ENCODE data around the gene CDKN2B-AS1. TPM values are rescaled to one million over a fixed set of nuclear protein-coding genes. Genes with fewer than 3 reads are reported as not detected.

Gene CDKN2B-AS1
- total and polyA plus RNA-seq, 2 experiments from 2014 or later: 0.14 TPM; not detected in 1

- H3K27ac Mint-ChIP-seq: no peak overlapping the region
- H3K36me3 Mint-ChIP-seq (ENCODE audit: low read depth): no peaks in the 10 kb centered on the region
- H3K27me3 ChIP-seq (ENCODE audit: insufficient read depth): no peaks in the 10 kb centered on the region
- no peaks in the 10 kb centered on the region for H3K9me3 Mint-ChIP-seq
- ATAC-seq: no peak
- DNase-seq (ENCODE audit: low spot score): no peak
- no peaks in the 10 kb centered on the region for H4K20me1 ChIP-seq (replicated peaks; ENCODE audit: insufficient read depth)
- H3K4me1 ChIP-seq (ENCODE audit: insufficient read depth): no peaks in the 10 kb centered on the region
- H3K4me2 ChIP-seq: no peak overlapping the region
- no peak overlapping the region for H2AFZ ChIP-seq
- H3K27me3 Mint-ChIP-seq (ENCODE audit: insufficient read depth, low read depth, poor library complexity): no peaks in the 10 kb centered on the region
- no peaks in the 10 kb centered on the region for H3K79me2 ChIP-seq (replicated peaks; ENCODE audit: insufficient read depth)
- H3K27ac ChIP-seq (ENCODE audit: low read depth): no peak overlapping the region
- H3K9me2 ChIP-seq (ENCODE audit: insufficient read depth): no peaks in the 10 kb centered on the region
- H3K36me3 ChIP-seq (ENCODE audit: insufficient read depth): no peaks in the 10 kb centered on the region
- no peak overlapping the region for H3K4me3 Mint-ChIP-seq
- H3F3A ChIP-seq (replicated peaks; ENCODE audit: low read depth): no peaks in the 10 kb centered on the region
- TF ChIP-seq ETS1 (IDR thresholded peaks at IDR 0.05): no peak
- no peak for TF ChIP-seq NANOG (IDR thresholded peaks at IDR 0.05; ENCODE audit: borderline replicate concordance)
- TF ChIP-seq CREB1 (CRISPR knock-in tag; IDR thresholded peaks at IDR 0.05; ENCODE audit: low read depth): no peak
- TF ChIP-seq EZH2 (IDR thresholded peaks at IDR 0.05; ENCODE audit: low read depth, unreplicated experiment): no peak
- no peak for TF ChIP-seq CTCF (conservative IDR thresholded peaks at IDR 0.05; ENCODE audit: low read depth in 2 of 2)
- no peak for TF ChIP-seq REST (IDR thresholded peaks at IDR 0.05; ENCODE audit: unreplicated experiment)
- TF ChIP-seq STAT1 (IDR thresholded peaks at IDR 0.05; ENCODE audit: unreplicated experiment): no peak
- no peak for TF ChIP-seq ZNF331 (CRISPR knock-in tag; IDR thresholded peaks at IDR 0.05; ENCODE audit: low read depth)
- no peak for TF ChIP-seq ZNF462 (CRISPR knock-in tag; IDR thresholded peaks at IDR 0.05)
- no peak for TF ChIP-seq JUNB (IDR thresholded peaks at IDR 0.05; ENCODE audit: unreplicated experiment)
- no peak for TF ChIP-seq POLR2AphosphoS5 (IDR thresholded peaks at IDR 0.05; ENCODE audit: low read depth)
- no peak for TF ChIP-seq ZNF114 (CRISPR knock-in tag; IDR thresholded peaks at IDR 0.05)
- no peak for TF ChIP-seq EZH2phosphoT487 (IDR thresholded peaks at IDR 0.05; ENCODE audit: unreplicated experiment)
- H3K4me3 ChIP-seq: no peak overlapping the region
- 0 out of 3 replicates have a peak, but pooled peaks cover 2% of the 10 kb centered on the region for H3K4me1 Mint-ChIP-seq
Observed at GRCh38 chr9:22141908-22142307, 147.3 kb downstream of the CDKN2B-AS1 start.

Data from GM23338 (cell line).